LNCAP (cell line): ENCODE data around the gene PRLH.

ENCODE experiments used
- TF ChIP-seq, protein P1 (sequence below): fragments of 450-650 bp; IDR thresholded peaks from 2 replicates; pipeline ENCODE4 v1.5.1; 2017; ENCODE audit warnings: mild to moderate bottlenecking

The PRLH gene

GRCh38 chr2:237527233-237527632 is 39.1 kb upstream of the PRLH start:
- TF ChIP-seq, protein P1, sequence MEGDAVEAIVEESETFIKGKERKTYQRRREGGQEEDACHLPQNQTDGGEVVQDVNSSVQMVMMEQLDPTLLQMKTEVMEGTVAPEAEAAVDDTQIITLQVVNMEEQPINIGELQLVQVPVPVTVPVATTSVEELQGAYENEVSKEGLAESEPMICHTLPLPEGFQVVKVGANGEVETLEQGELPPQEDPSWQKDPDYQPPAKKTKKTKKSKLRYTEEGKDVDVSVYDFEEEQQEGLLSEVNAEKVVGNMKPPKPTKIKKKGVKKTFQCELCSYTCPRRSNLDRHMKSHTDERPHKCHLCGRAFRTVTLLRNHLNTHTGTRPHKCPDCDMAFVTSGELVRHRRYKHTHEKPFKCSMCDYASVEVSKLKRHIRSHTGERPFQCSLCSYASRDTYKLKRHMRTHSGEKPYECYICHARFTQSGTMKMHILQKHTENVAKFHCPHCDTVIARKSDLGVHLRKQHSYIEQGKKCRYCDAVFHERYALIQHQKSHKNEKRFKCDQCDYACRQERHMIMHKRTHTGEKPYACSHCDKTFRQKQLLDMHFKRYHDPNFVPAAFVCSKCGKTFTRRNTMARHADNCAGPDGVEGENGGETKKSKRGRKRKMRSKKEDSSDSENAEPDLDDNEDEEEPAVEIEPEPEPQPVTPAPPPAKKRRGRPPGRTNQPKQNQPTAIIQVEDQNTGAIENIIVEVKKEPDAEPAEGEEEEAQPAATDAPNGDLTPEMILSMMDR = no peak

DNA sequence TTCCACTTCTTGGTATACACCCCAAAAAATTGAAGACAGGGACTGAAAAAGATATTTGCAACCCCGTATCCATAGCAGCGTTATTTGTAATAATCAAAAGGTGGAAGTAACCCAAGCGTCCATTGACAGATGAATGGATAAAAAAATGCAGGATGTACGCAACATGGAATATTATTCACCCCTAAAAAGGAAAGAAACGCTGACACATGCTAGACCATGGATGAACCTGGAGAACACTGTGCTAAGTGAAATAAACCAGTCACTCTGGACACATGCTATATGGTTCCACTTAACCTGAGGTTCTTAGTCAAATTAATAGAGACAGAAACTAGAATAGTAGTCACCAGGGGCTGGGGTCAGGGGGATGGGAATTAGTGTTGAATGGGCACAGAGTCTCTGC is 38.6 kb upstream of the PRLH start:
- TF ChIP-seq, protein P1 = no peak

GRCh38 chr2:237529452-237530402 is 36.6 kb upstream of the PRLH start:
- TF ChIP-seq, protein P1 = no peak

- TF ChIP-seq, protein P1 = no peak
Observed at GRCh38 chr2:237530472-237531433, 35.6 kb upstream of the PRLH start.

GRCh38 chr2:237532160-237532559 is 34.2 kb upstream of the PRLH start:
- TF ChIP-seq, protein P1 = no peak

DNA sequence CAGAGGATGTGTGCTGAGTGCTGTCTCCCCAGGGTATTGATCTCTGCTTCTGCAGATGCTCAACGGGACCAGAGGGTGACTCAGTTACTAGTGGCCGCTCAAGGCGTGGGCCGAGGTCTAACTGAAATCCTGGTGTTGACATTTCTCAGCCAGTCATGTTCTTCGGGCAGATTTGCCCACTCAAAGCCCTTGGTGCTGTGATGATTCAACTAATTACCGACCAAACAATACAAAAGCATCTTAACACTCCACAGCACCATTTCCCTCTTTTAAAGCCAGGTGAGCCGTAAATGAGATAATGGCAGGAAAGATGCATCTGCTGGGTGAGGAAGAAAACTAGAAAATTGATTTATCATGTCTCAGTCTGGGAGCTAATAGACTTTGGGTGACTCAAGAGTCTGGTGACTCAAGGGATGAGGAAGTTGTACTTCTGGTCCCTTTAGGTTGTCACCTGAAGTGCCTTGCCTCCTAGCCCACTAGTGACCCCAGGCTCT is 32.7 kb upstream of the PRLH start:
- TF ChIP-seq, protein P1 = no peak

DNA sequence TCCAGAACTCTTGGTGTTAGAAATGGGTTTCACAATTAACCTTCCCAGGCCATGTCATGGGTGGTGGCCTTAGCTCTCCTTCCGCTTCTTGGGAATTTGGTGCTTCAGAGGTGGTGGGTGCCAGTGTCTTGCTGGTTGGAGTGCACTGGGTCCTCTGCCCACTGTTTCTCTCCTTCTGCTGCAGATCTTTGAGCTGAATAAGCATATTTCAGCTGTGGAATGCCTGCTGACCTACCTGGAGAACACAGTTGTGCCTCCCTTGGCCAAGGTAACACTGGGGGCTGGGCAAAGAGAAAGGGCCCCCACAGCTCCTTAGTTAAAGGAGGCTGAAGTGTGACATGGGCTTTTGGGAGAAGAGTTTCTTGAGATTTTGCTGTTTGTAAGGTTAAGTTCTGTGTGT is 32.0 kb upstream of the PRLH start:
- TF ChIP-seq, protein P1 = no peak
